Peyer's patch (tissue), 4 donors: ENCODE results near the gene ZNF282. TPM values are rescaled to one million over a fixed set of nuclear protein-coding genes. Genes with fewer than 3 reads are reported as not detected.

Experiments used
- DNase-seq, 3 donors: peaks; one replicate each; pipeline ENCODE4 v3.0.0-alpha.2; 2017 to 2019
- H3K27ac ChIP-seq, 4 donors: fragments of 200-600 bp; sonication (generic); one replicate each; pipeline ENCODE4 v1.5.1; 2016 to 2019
- H3K27me3 ChIP-seq, 2 donors: fragments of 200-600 bp; sonication (generic); one replicate each; pipeline ENCODE4 v1.5.1; 2019
- H3K36me3 ChIP-seq, 3 donors: fragments of 200-600 bp; sonication (generic); one replicate each; pipeline ENCODE4 v1.5.1; 2016 to 2019
- H3K4me1 ChIP-seq, 4 donors: fragments of 200-600 bp; sonication (generic); one replicate each; pipeline ENCODE4 v1.5.1; 2016 to 2019
- H3K4me3 ChIP-seq, 4 donors: fragments of 200-600 bp; sonication (generic); 1 replicate in 3 of 4; 2 replicates in 1 of 4; pipeline ENCODE4 v1.5.1; 2016 to 2019; ENCODE audit warnings: mild to moderate bottlenecking in 1 of 4
- H3K9me3 ChIP-seq, 4 donors: fragments of 200-600 bp; sonication (generic); one replicate each; pipeline ENCODE4 v1.5.1; 2016 to 2019; ENCODE audit warnings: mild to moderate bottlenecking in 1 of 4
- CTCF ChIP-seq, 6 experiments: fragments of 450-650 bp in 4 of 6; fragments of 200-600 bp in 2 of 6; sonication (generic) in 1 of 6; IDR thresholded peaks; one replicate each; pipeline ENCODE4 v1.5.1; 2017 to 2019; ENCODE audit warnings: antibody characterized with exemption in 6 of 6, mild to moderate bottlenecking in 3 of 6, moderate library complexity in 1 of 6
- POLR2A ChIP-seq, 2 donors: fragments of 450-650 bp; IDR thresholded peaks; one replicate each; pipeline ENCODE4 v1.5.1; 2017; ENCODE audit warnings: antibody characterized with exemption in 2 of 2, mild to moderate bottlenecking in 2 of 2, moderate library complexity in 2 of 2
- total RNA-seq, 4 donors: library from RNA; depleted of rRNA; stranded (reverse); fragments of >200 nt; gene quantifications; one replicate each; pipeline ENCODE4 v1.1.0, GENCODE V29; 2016

ZNF282 gene
- total RNA-seq, 4 donors from 2014 or later: 22.8 to 37.3 (median 31.7) TPM

DNA sequence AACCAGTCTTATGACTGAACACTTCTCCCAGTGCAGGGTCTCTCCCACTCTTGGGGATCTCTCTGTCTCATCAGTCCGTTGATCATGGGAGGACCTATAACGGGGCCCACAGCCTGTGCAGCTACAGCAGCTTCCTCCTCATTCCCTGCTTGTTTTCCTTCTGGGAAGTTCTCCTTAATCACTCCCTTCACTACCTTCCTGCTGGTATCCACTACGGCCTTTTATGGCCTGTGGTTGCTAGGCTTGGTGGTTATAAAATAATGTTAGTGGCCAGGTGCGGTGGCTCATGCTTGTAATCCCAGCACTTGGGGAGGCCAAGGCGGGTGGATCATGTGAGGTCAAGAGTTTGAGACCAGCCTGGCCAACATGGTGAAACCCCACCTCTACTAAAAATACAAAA, 3.5 kb upstream of the ZNF282 start:
- DNase-seq: peak in 2 of 3 donors; percentile 59 to 63
- peak overlapping the region in 1 of 4 donors; percentile 4 for H3K4me3 ChIP-seq
- peak overlapping the region in 2 of 4 donors; percentile 43 to 64 for H3K27ac ChIP-seq
- H3K9me3 ChIP-seq: no peaks in the 10 kb centered on the region
- H3K36me3 ChIP-seq: no peaks in the 10 kb centered on the region
- no peaks in the 10 kb centered on the region for H3K27me3 ChIP-seq
- TF ChIP-seq CTCF (IDR thresholded peaks at IDR 0.05): peak in 1 of 6 experiments; percentile 3
- peak in 1 of 2 donors; percentile 11 for TF ChIP-seq POLR2A (IDR thresholded peaks at IDR 0.05)
- peaks cover 0 to 6% (median 3%) of the 10 kb centered on the region in 4 donors for H3K4me1 ChIP-seq

DNA sequence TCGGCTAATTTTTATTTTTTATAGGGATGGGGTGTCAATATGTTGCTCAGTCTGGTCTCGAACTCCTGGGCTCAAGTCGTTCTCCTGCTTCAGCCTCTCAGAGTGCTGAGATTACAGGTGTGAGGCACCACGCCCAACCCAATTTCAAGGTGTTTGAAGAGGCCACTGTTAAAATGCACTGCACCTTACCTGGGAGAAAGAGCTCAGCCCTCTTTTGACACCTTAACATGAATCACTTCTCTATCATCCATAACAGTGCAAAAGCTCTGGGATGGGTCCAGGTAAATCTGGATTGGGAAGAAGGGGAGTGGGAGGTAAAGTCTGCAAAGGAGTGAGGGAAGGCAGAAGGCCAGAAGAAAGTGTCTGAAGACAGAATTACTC, 557 bp upstream of the ZNF282 start:
- Histone ChIP-seq H3K36me3 (peaks cover 0 to 21% (median 0%) of the 10 kb centered on the region in 3 donors), H3K4me3 (peak overlapping the region; percentile 84 to 97 (median 92)), H3K27ac (peak overlapping the region; percentile 74 to 99 (median 86)), H3K4me1 (peaks cover 0 to 15% (median 7%) of the 10 kb centered on the region in 4 donors), H3K9me3 (no peaks in the 10 kb centered on the region), H3K27me3 (no peaks in the 10 kb centered on the region)
- no peak for DNase-seq
- TF ChIP-seq POLR2A (IDR thresholded peaks at IDR 0.05): no peak
- no peak for TF ChIP-seq CTCF (IDR thresholded peaks at IDR 0.05)

DNA sequence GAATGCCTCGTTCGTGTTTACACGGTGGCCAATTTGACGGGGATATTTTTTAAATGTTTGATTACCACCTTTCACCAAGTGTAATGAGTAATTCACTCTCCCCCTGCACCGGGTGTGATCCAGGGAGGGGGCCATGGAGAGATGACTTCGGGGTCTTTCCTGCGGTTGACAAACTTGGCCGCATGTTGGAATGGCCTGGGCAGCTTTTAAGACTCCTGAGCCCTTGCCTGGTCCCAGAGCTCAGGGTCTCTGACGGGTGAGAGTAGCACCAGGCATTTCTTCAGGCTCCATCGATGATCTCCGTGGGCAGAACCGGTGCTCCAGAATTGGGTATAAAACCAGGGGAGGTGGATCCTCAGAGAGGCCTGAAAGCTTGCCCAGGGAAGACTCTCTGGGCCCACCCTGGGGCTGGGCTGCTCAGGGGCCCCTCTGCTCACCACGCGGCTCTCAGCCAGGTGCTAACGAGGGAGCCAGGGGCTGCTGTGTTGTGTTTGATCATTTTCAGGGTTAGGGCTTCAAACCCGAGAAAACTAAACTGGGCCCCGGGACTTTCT, 882 bp downstream of the ZNF282 start:
- TF ChIP-seq CTCF (IDR thresholded peaks at IDR 0.05): no peak
- no peak for DNase-seq
- no peaks in the 10 kb centered on the region for H3K9me3 ChIP-seq

GRCh38 chr7:149196705-149197171, 1.4 kb downstream of the ZNF282 start:
- H3K27me3 ChIP-seq: no peaks in the 10 kb centered on the region
- TF ChIP-seq CTCF (IDR thresholded peaks at IDR 0.05) (no peak), POLR2A (IDR thresholded peaks at IDR 0.05) (peak in 1 of 2 donors; percentile 7)
- no peaks in the 10 kb centered on the region for H3K9me3 ChIP-seq
- peak overlapping the region; percentile 84 to 97 (median 92) for H3K4me3 ChIP-seq
- peaks cover 0 to 41% (median 0%) of the 10 kb centered on the region in 3 donors for H3K36me3 ChIP-seq
- no peak for DNase-seq
- peak overlapping the region; percentile 74 to 99 (median 86) for H3K27ac ChIP-seq
- H3K4me1 ChIP-seq: peaks cover 0 to 15% (median 7%) of the 10 kb centered on the region in 4 donors

More for the DNA sequence above, 882 bp downstream of the ZNF282 start:
- Histone ChIP-seq H3K27me3 (no peaks in the 10 kb centered on the region), H3K36me3 (peaks cover 0 to 36% (median 0%) of the 10 kb centered on the region in 3 donors), H3K4me1 (peaks cover 0 to 15% (median 7%) of the 10 kb centered on the region in 4 donors), H3K4me3 (peak overlapping the region; percentile 84 to 97 (median 92)), H3K27ac (peak overlapping the region; percentile 74 to 99 (median 86))

- H3K36me3 ChIP-seq: peaks cover 0 to 50% (median 0%) of the 10 kb centered on the region in 3 donors
- H3K27ac ChIP-seq: no peak overlapping the region
- no peak for TF ChIP-seq POLR2A (IDR thresholded peaks at IDR 0.05)
- no peak for TF ChIP-seq CTCF (IDR thresholded peaks at IDR 0.05)
- no peaks in the 10 kb centered on the region for H3K9me3 ChIP-seq
- no peaks in the 10 kb centered on the region for H3K27me3 ChIP-seq
- H3K4me1 ChIP-seq: peaks cover 0 to 15% (median 7%) of the 10 kb centered on the region in 4 donors
- no peak overlapping the region for H3K4me3 ChIP-seq
- DNase-seq: no peak
Measured at GRCh38 chr7:149197675-149198074, 2.3 kb downstream of the ZNF282 start.
